Gastrocnemius medialis (tissue), 4 donors: ENCODE measurements around the gene PSMD11. TPM values are rescaled to one million over a fixed set of nuclear protein-coding genes. Genes with fewer than 3 reads are reported as not detected.

Source experiments
- ATAC-seq, 2 donors: fragments of 150-250 bp; one replicate each; pipeline ENCODE4 v1.9.1; 2016
- DNase-seq, 2 donors: peaks; one replicate each; pipeline ENCODE4 v3.0.0-alpha.2; 2019
- H3K27ac ChIP-seq, 4 donors: fragments of 200-600 bp; sonication (generic); 1 replicate in 1 of 4; 2 replicates in 3 of 4; pipeline ENCODE4 v1.5.1; 2016 to 2018; ENCODE audit warnings: mild to moderate bottlenecking in 2 of 4, moderate library complexity in 1 of 4
- H3K27me3 ChIP-seq, 3 donors: fragments of 200-600 bp; sonication (generic) in 2 of 3; 1 replicate in 1 of 3; 2 replicates in 2 of 3; pipeline versions ENCODE4 v1.5.1 to v1.6.0; 2016 to 2019; ENCODE audit warnings: mild to moderate bottlenecking in 1 of 3, moderate library complexity in 1 of 3
- H3K36me3 ChIP-seq, 2 donors: fragments of 200-600 bp; sonication (generic) in 1 of 2; one replicate each; pipeline ENCODE4 v1.5.1; 2017 to 2018
- H3K4me1 ChIP-seq, 2 donors: fragments of 200-600 bp; sonication (generic) in 1 of 2; one replicate each; pipeline ENCODE4 v1.5.1; 2016 to 2017; ENCODE audit warnings: mild to moderate bottlenecking in 2 of 2
- H3K4me3 ChIP-seq, 4 donors: fragments of 200-600 bp; sonication (generic) in 3 of 4; 1 replicate in 1 of 4; 2 replicates in 3 of 4; pipeline ENCODE4 v1.5.1; 2016 to 2019; ENCODE audit warnings: mild to moderate bottlenecking in 2 of 4
- H3K9me3 ChIP-seq, 3 donors: fragments of 200-600 bp; sonication (generic) in 2 of 3; 1 replicate in 1 of 3; 2 replicates in 2 of 3; pipeline ENCODE4 v1.5.1; 2016 to 2019
- POLR2A ChIP-seq, 2 donors: fragments of 450-650 bp; IDR thresholded peaks; one replicate each; pipeline ENCODE4 v1.6.1; 2017; ENCODE audit warnings: antibody characterized with exemption in 2 of 2, mild to moderate bottlenecking in 2 of 2, moderate library complexity in 2 of 2
- in situ Hi-C, 4 donors: fragments of 200-750 bp; cut with MboI; loops; one replicate each; pipeline versions ENCODE4 v1.15.0 to v1.8.0; 2017; ENCODE audit warnings: low sequenced_read_pairs in 4 of 4
- intact Hi-C: fragments of 100-400 bp; cut with DNase I; formaldehyde crosslinking; loops from one replicate; pipeline ENCODE4 v1.15.1; 2023; ENCODE audit warnings: low total_unique reads
- total RNA-seq, 4 donors: library from RNA; depleted of rRNA; stranded (reverse); fragments of >200 nt; gene quantifications; one replicate each; pipeline versions ENCODE4 v1.1.0 to v1.2.3, GENCODE V29; 2016
- TF ChIP-seq, protein P1 (sequence below), 5 experiments: fragments of 450-650 bp in 3 of 5; fragments of 200-600 bp in 2 of 5; sonication (generic) in 2 of 5; IDR thresholded peaks in 4 of 5; conservative IDR thresholded peaks in 1 of 5; 1 replicate in 4 of 5; 2 replicates in 1 of 5; pipeline ENCODE4 v1.5.1; 2016 to 2019; ENCODE audit warnings: antibody characterized with exemption in 5 of 5, mild to moderate bottlenecking in 3 of 5, moderate library complexity in 3 of 5

The PSMD11 gene
- total RNA-seq, 4 donors from 2014 or later: 81.7 to 215 (median 191) TPM

DNA sequence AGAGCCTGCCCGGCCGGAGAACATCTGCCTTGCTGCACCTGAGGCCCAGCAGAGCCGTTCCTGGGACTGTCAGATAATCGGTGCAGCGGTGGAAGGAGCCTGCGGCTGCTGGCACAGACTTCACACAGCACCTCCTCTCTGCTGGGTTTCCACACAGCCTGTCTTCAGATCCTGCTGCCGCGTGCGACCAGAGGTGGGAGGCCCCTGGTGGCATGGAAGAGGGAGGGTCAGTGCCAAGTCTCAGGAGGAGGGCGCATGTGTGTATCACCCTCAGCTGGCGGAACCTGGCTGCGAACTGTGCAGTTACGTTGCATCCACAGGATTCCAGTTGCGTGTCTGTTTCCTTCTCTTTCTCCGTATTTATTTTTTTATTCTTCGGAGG, 45.8 kb downstream of the PSMD11 start:
- no peaks in the 10 kb centered on the region for H3K27me3 ChIP-seq
- in situ Hi-C loops: loop anchor here in 1 of 4 donors (25.0 kb wide), 1 partner anchor 397 kb away; the partner anchor contains the start of gene MYO1D
- ATAC-seq (no peak), DNase-seq (no peak)
- no peaks in the 10 kb centered on the region for H3K36me3 ChIP-seq
- H3K4me1 ChIP-seq: peaks cover 16 to 23% of the 10 kb centered on the region in 2 donors
- intact Hi-C loops: no loop called here
- H3K27ac ChIP-seq: no peak overlapping the region
- H3K4me3 ChIP-seq: no peak overlapping the region
- H3K9me3 ChIP-seq: no peaks in the 10 kb centered on the region
- TF ChIP-seq, protein P1, sequence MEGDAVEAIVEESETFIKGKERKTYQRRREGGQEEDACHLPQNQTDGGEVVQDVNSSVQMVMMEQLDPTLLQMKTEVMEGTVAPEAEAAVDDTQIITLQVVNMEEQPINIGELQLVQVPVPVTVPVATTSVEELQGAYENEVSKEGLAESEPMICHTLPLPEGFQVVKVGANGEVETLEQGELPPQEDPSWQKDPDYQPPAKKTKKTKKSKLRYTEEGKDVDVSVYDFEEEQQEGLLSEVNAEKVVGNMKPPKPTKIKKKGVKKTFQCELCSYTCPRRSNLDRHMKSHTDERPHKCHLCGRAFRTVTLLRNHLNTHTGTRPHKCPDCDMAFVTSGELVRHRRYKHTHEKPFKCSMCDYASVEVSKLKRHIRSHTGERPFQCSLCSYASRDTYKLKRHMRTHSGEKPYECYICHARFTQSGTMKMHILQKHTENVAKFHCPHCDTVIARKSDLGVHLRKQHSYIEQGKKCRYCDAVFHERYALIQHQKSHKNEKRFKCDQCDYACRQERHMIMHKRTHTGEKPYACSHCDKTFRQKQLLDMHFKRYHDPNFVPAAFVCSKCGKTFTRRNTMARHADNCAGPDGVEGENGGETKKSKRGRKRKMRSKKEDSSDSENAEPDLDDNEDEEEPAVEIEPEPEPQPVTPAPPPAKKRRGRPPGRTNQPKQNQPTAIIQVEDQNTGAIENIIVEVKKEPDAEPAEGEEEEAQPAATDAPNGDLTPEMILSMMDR (IDR thresholded peaks at IDR 0.05 in 4 of 5, conservative IDR thresholded peaks at IDR 0.05 in 1 of 5): no peak
- no peak for TF ChIP-seq POLR2A (IDR thresholded peaks at IDR 0.05)

DNA sequence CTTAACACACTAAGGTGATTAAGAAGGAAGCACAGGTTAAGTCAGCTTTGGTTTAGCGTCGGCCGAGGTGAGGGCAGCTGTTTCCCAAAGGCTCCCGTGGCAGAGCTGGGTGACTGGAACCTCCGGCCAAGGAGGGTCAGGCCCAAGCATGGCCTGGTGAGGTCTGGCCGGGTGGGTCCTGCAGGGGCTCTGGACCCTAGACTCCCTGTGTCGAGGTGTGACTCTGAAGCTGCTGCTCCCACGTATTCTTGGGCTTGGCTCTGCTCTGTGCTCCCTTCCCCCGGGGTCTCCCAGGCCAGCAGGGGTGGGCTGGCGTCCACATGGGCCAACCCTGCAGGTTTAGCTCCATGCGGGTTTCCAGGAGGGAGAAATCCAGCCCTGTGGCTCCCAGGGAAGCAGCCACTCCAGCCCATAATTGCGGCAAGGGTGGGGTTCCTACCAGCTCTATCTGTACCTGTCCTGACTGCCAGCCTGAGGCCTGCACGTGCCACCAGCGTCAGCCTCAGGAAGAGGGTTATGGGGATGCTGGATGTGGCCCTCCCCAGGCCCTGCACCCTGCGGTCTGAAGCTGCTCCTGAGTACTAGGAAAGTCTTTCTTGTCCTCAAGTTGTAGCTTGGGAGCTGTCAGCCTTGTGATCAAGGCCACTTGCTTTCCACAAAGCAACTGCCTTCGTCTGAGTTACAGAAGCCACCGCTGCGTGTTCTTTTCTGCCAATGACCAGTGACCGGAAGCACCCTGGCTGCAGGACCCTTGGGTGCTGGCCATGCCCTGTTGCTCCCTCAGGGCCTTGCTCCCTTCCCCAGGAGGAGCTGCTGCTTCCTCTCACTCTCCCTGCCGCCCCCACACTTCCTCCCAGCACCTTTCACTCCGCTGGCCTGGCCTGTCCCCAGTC, 47.3 kb downstream of the PSMD11 start:
- ATAC-seq: no peak
- H3K4me1 ChIP-seq: peaks cover 24 to 31% of the 10 kb centered on the region in 2 donors
- in situ Hi-C loops: loop anchor here in 1 of 4 donors (25.0 kb wide), 1 partner anchor 396 kb away; the partner anchor contains the start of gene MYO1D

DNA sequence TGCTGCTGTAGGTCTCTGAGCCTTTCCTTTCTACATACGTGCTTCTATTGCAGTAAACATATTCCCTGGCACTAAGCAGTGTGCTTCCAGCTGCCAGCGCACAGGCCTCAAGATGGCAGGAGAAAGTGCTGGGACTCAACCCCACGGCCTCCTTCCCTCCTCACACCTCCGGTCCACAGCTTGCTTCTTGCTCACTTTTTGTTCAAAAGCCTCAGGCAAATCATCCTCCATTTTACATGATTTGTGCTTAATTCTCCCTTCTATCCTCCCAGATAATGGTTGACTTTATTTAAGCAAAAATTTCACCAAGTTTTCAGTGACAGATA, 47.9 kb downstream of the PSMD11 start:
- intact Hi-C loops (no loop called here), in situ Hi-C loops (loop anchor here in 1 of 4 donors (25.0 kb wide), 1 partner anchor 395 kb away; the partner anchor contains the start of gene MYO1D)
- no peaks in the 10 kb centered on the region for H3K27me3 ChIP-seq
- DNase-seq: no peak
- no peak for ATAC-seq
- TF ChIP-seq POLR2A (IDR thresholded peaks at IDR 0.05): no peak
- TF ChIP-seq, protein P1 (IDR thresholded peaks at IDR 0.05 in 4 of 5, conservative IDR thresholded peaks at IDR 0.05 in 1 of 5): no peak
- no peaks in the 10 kb centered on the region for H3K36me3 ChIP-seq
- no peaks in the 10 kb centered on the region for H3K9me3 ChIP-seq
- H3K4me3 ChIP-seq: no peak overlapping the region
- no peak overlapping the region for H3K27ac ChIP-seq
- peaks cover 30 to 37% of the 10 kb centered on the region in 2 donors for H3K4me1 ChIP-seq

More for the DNA sequence above, 47.3 kb downstream of the PSMD11 start:
- H3K36me3 ChIP-seq: no peaks in the 10 kb centered on the region
- DNase-seq: no peak
- TF ChIP-seq, protein P1 (IDR thresholded peaks at IDR 0.05 in 4 of 5, conservative IDR thresholded peaks at IDR 0.05 in 1 of 5): no peak
- no peak for TF ChIP-seq POLR2A (IDR thresholded peaks at IDR 0.05)
- intact Hi-C loops: no loop called here
- H3K9me3 ChIP-seq: no peaks in the 10 kb centered on the region
- no peaks in the 10 kb centered on the region for H3K27me3 ChIP-seq
- H3K27ac ChIP-seq: no peak overlapping the region
- H3K4me3 ChIP-seq: no peak overlapping the region

DNA sequence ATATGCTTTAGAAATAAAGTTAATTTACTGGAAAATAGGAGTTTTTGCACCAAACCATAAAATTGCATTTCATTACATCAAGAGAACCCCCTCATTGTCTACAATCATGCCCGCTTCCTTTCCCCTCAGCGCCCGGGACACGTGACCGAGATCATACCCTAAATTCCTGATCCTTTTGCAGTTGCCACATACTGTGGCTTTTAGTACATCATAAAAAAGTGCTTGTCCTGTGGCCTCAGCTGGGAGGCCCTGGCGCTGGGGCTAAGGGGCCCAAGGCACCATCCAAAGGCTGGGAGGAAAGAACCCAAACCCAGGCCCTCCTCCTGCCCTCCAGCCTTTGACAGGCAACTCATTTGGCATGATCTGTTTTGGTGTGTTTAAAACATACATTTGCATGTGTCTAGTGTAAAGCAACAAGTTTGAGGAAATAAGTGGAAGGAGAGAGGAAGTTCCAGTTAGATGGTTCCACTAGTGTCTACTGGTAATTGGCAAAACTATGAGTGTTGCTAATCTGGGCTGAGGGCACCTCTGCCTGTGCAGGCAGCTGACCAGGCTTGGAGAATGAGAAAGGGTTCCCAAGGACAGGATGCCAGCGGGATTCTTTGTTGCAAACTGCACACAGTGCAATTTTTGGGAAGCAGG, 48.5 kb downstream of the PSMD11 start:
- in situ Hi-C loops (loop anchor here in 1 of 4 donors (25.0 kb wide), 1 partner anchor 395 kb away; the partner anchor contains the start of gene MYO1D), intact Hi-C loops (no loop called here)
- Histone ChIP-seq H3K27ac (no peak overlapping the region), H3K4me3 (no peak overlapping the region), H3K27me3 (no peaks in the 10 kb centered on the region), H3K36me3 (no peaks in the 10 kb centered on the region), H3K9me3 (no peaks in the 10 kb centered on the region), H3K4me1 (peaks cover 31 to 37% of the 10 kb centered on the region in 2 donors)
- DNase-seq (no peak), ATAC-seq (no peak)
- TF ChIP-seq, protein P1 (IDR thresholded peaks at IDR 0.05 in 4 of 5, conservative IDR thresholded peaks at IDR 0.05 in 1 of 5): no peak
- no peak for TF ChIP-seq POLR2A (IDR thresholded peaks at IDR 0.05)
